ENCODE measurements around the gene EXOC3L1.
A peak's percentile ranks its signal among the peaks of the same experiment; 100 is the strongest.

DNA sequence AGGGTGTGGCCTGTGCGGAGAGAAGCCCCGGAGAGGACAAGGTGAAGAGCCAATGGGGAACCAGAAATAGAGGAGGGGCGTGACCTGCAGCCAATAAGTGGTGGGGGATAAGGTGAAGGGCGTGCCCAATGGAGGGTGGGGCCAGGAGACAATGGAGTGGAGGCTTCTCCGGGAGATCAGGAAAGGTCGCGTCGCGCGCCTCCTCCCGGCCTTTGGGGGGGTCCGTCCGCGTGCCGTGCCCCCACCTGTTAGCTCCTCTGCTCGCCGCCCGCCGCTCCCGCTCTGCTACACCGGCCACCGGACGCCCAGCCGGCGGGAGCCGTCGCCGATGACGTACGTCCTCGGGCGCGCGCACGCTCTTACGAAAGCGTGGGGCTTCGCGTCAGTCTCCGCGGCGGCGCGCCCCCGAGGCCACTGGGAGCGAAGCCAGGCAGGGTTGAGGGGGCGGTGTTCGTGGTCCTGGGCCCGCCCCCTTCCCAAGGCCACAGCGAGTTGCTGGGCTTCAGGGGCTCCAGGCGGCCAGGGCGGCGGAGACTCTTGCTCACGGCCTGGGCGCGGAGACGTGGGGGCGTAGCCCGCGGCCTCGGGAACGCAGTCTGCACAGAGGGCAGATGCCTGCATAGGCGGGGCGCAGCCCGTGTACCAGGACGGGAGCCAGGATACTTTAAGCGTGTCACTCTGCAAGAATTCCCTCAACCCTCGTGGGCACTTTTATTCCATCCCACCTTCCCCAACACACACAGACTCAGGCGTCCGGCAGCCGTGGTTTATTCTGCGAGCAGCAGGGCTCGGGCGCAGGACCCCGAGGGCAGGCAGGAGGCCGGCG, 6.1 kb downstream of the EXOC3L1 start, which contains the start of gene MATCAP1:
- TF ChIP-seq CTCF (IDR thresholded peaks at IDR 0.05), result peak in 1 of 12 donors; percentile 10
- peak in 1 of 2 donors; percentile 54 for TF ChIP-seq POLR2A (IDR thresholded peaks at IDR 0.05)
